ENCODE data around the gene TM9SF1.

TM9SF1 gene

DNA sequence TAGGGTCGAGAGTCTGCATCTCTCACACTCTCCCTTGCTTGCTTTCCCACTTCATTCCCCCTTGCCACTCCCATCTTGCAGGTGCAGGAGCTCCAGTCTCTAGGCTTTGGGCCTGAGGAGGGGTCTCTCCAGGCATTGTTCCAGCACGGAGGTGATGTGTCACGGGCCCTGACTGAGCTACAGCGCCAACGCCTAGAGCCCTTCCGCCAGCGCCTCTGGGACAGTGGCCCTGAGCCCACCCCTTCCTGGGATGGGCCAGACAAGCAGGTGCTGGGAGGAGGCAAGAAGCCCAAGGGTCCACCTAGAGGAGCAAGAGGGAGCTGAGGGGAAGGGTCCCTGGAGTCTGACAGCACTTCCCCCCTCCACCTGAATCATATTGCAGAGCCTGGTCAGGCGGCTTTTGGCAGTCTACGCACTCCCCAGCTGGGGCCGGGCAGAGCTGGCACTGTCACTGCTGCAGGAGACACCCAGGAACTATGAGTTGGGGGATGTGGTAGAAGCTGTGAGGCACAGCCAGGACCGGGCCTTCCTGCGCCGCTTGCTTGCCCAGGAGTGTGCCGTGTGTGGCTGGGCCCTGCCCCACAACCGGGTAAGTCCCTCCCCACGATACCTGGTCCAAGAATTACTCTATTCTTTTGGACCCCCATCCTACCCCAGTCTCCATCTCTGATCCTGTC lies 43.7 kb downstream of the TM9SF1 start:
- DNase-seq (ENCODE audit: low read depth): no peak

DNA sequence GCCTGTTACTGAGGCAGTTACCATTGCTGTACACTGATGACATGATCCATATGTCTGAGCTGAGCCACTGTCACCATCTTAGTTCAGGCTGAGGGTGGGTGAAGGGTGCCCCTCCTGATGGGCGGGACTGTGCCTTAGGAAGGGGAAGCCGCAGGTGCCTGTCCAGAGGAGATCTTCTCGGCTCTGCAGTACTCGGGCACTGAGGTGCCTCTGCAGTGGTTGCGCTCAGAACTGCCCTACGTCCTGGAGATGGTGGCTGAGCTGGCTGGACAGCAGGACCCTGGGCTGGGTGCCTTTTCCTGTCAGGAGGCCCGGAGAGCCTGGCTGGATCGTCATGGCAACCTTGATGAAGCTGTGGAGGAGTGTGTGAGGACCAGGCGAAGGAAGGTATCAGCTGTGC lies 44.2 kb downstream of the TM9SF1 start:
- DNase-seq (ENCODE audit: low read depth): no peak

DNA sequence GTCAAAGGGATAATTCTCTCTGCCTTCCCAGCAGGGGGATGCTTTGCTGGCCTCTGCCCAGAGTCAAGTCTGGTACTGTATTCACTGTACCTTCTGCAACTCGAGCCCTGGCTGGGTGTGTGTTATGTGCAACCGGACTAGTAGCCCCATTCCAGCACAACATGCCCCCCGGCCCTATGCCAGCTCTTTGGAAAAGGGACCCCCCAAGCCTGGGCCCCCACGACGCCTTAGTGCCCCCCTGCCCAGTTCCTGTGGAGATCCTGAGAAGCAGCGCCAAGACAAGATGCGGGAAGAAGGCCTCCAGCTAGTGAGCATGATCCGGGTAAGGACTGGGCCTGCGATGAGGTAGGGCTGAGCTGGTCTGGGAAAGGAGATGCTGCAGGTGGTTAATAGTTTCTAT lies 44.7 kb downstream of the TM9SF1 start:
- DNase-seq (ENCODE audit: low read depth): no peak

DNA sequence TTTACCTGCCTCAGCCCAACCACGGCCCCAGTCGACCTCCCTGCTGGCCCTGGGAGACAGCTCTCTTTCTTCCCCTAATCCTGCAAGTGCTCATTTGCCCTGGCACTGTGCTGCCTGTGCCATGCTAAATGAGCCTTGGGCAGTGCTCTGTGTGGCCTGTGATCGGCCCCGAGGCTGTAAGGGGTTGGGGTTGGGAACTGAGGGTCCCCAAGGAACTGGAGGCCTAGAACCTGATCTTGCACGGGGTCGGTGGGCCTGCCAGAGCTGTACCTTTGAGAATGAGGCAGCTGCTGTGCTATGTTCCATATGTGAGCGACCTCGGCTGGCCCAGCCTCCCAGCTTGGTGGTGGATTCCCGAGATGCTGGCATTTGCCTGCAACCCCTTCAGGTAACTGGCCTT lies 45.2 kb downstream of the TM9SF1 start:
- DNase-seq (ENCODE audit: low read depth): no peak

DNA sequence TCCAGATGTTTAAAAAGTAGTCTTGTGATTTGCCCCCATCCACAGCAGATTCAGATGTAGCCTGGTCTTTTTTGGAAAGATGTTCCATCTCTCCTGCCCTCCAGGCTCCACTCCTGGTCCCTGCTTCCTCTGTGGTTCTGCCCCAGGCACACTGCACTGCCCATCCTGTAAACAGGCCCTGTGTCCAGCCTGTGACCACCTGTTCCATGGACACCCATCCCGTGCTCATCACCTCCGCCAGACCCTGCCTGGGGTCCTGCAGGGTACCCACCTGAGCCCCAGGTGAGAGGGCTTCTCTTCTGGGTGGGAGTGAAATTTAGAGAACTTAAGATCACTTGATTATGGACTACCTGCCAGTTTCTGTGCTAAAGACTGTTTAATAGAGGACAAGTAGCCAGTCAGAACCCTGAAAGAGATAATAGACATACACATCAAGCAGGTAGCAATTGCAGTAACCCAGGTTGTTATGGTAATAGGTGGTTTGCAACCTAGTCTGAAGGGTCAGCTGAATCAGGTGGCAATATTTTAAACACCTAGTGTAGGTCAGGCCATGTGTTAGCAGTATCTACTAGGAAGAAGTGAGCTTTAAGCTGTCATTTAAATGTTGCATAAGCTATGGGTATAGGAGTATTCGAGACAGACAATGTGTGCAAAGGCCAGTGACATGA lies 45.8 kb downstream of the TM9SF1 start:
- DNase-seq (ENCODE audit: low read depth): no peak

DNA sequence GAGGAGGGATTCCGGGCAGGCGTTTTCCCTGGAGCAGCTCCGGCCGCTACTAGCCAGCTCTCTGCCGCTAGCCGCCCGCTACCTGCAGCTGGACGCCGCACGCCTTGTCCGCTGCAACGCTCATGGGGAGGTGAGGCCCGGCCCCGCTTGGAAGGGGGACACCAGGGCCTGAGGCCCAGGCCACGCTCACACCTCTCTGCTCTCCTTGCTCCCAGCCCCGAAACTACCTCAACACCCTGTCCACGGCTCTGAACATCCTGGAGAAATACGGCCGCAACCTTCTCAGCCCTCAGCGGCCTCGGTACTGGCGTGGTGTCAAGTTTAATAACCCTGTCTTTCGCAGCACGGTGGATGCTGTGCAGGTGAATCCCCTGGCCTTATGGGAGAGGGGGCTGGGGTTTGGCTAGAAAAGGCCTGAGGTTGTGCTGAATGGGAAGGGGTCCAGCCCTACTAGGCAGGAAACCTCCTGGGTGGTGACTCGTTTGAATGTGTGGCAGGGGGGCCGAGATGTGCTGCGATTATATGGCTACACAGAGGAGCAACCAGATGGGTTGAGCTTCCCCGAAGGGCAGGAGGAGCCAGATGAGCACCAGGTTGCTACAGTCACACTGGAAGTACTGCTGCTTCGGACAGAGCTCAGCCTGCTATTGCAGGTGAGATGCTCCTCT lies 47.3 kb downstream of the TM9SF1 start:
- DNase-seq (ENCODE audit: low read depth): no peak

DNA sequence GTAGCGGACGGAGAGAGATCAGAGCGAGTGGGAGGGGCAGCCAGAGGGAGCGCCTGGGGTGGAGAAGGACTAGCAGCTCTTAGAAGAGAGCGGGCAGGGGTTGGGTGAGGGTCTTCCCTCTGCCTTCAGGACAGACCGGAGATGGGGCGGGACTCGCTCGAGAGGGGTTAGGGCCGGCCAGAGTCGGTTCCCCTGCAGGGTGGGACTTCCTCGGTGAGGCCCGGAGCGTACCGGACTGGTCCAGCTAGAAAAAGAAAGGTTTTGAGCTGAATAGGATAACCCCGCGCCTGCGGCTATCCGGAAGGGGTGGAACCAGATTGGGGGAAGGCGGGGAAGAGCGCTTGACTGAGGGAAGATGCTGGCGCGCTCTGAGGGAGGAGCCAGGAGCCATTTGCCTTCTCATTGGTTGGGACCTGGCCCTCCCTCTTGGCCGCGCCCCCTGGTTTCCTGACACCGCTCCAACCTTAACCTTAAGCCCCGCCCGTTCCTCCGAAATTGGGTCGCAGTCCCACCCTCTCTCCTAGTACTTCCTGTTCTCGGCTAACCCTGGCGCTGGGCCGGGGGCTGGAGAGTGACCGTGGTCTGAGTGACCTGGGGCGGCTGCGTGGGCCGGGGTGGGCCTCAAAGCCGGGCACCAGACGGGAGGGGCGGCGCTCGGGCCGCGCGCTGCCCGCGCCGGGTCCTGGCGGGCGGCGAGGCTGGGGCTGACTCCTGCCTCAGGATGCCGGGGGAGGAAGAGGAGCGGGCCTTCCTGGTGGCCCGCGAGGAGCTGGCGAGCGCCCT lies 48.1 kb downstream of the TM9SF1 start, which contains the start of gene RNF31:
Gene RNF31, plus strand, starts transcription at position 521 of the 783 bp plus-strand sequence. Its CDS starts 201 bp downstream, at position 722.
- peak; percentile 99 for DNase-seq (ENCODE audit: low read depth)

DNA sequence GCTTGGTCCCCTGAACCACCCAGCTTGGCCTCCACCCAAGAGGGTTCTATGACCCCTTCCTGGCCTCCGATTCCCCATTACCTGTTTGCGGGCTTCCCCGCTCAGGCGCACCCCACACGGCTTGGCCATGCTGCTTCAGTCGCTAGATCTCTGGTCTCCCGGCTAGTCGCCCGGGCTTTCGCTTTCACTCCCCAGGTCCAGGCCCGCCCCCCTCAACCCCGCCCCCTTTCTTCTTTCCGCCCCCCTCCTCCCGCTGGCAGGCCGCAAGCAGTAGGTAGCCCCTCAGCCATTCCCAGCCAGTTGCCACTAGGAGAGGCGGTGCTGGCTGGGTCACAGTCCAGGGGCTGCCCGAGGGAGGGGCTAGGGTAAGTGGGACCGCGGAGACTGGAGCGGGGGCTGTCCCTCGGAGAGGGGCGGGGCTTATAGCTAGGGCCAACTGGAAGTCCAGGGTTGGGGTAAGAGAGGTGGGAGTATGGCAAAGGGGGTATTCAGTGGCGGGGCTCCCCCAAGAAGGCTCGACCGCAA lies 48.7 kb downstream of the TM9SF1 start, which contains the start of gene PSME2:
Gene PSME2, minus strand, starts transcription at position 158 of the 525 bp plus-strand sequence. Its CDS starts 29 bp downstream, at position 129.
- DNase-seq (ENCODE audit: low read depth): peak; percentile 96

DNA sequence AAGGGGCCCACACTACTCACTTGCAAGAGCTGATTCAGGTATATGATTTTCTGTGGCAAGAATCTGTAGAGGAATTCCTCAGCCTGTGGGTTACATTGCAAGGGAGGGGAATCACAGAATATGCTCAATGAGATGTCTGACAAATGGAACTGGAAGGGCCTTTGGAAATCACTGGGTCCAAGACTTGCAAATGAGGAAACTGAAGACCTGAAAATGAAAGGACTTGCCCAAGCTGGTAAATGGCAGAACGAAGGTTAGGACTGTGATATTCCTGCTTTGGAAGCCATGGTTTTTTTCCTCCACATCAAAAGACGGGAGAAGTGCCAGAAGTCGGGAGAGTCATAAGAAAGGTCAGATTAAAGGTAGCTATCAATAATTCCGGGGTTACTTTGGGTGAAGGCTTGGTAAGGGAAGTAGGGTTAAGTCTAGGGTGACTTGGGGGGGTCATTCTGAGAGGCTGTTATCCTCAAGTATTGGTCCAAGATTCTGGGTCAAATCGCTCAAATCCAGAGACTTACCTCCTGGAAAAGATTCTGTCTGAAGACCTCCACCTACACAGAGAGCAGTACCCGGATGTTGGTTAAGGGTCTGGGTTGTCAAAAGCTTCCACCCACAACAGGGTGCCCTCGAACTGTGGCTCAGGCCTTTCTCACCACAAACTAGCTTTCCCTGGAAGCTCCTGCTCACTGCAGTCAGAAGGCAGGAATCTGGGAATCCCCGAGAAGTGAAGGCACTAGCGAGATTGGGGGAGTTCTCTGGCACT lies 49.4 kb downstream of the TM9SF1 start:
- no peak for DNase-seq (ENCODE audit: low read depth)

DNA sequence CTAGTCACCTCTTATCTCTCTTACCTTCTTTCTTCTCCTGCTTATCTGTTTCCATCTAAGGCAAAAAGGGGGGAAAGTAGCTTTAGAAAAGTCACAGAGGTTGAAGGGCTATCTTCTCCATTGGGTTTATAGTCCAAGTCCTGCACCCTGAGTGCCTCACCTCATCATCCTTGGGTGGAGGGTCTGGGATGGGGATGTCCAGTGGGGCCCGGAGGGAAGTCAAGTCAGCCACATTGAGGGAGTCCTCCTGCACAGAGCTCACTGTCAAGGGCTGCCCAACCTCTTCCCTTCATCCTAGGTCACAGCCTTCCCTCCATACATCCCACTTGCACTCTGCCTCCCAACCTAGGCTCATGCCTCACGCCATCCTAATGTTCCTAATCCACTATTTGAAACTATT lies 50.0 kb downstream of the TM9SF1 start:
- DNase-seq (ENCODE audit: low read depth): no peak

DNA sequence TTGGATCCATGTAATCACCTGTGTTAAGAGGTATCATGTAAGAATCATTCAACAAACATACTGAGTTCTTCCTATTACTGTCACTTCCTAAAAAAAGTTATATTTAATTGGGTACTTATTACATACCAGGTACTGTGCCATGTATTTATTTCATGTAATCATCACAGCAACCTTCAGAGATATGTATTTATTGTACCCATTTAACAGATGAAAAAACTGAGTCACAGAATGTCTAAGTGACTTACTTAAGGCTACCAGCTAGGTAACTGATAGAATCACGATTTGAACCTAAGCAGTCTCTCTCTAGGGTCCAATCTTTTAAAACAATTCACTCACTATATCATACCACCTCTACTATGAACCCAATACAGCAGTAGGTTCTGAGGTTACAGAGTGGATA lies 50.8 kb downstream of the TM9SF1 start:
- no peak for DNase-seq (ENCODE audit: low read depth)

DNA sequence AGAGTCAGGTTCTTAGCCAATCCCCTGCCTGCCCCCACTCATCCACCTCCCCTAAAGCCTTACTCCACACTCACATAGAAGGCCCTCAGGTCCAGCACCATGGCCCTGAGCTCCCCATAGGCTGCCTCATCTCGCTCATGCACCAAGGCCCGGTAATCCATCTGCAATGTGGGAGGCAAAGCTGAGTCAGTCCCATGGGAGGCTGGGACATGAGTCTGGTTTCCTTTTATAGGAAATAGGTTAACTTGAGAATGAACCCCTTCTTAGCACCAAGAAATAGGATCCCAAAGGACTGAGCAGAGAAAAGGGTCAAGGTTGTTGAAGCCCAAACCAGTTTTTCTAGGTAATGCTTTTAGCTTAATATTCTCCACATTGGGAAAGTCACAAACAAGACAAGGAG lies 51.7 kb downstream of the TM9SF1 start:
- peak; percentile 44 for DNase-seq (ENCODE audit: low read depth)

DNA sequence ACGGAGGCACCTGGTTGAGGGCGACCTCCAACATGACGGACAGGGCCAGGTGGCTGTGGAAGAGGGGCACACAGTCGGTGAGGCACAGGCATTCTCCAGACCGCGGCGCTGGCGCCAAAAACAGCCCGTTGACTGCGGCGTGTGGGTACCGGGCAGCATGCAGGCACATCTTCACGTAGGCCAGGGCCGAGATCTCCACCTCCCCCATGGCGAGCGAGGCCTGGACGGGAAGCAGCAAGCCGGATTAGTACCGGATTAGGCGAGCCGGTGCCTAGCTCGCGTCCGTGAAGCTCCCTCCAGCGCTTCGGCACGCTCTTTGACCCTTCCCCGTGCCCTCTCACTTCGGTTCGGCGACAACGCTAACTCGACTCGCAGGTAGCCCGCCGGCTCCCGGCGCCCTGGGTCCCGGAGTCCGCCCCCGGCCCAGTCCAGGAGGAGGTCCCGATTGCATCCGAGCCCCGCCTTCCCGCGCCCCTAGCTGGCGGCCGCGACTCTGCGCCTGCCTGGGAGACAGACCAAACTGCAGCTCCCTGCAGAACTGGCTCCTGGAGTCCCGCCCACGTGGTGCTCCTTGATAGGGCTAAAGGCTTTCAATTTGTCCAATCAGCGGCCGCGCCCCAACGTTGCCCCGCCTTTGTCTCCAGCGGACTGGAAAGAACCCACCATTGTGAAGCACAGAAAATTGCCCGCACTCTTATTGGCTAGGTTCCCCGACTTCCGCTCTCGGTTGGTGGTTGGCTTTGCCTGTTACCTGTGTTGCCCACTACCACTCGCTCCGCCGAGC lies 54.0 kb downstream of the TM9SF1 start, which contains the start of gene EMC9:
Gene EMC9, minus strand, starts transcription at position 495 of the 784 bp plus-strand sequence. Its CDS starts 287 bp downstream, at position 208.
- DNase-seq (ENCODE audit: low read depth): peak; percentile 98

DNA sequence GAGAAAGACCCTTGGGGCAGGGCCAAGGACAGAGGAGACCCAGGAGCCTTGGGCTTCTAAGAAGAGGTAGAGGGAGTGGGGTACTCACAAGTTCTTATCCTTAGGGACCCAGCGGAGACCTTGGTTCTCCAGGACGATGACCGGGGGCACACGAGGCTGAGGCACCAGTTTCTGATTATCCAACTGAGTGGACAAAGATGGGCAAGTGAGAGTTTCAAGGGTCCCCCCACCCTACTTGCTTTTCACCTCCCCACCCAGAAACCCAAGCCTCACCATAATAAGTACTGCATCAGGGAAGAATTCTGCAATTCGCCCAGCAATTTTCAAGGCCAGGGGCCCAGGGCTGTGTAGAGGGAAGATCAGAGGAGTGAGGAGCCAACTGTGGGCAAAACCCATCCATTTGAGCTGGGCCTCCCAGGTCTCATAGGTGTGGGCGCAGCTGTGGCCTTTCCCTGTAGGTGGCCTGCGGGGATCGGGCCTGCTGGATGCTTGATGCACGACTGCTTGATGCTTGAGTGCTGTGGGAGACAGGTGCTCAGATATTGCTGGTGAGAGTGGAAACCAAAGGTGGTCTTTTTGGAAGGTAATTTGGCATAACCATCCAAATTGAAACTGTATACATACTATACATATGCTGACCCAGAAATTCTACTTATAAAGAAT lies 55.8 kb downstream of the TM9SF1 start:
- DNase-seq (ENCODE audit: low read depth): no peak

Measured in fibroblast of gingiva (primary cell).